22Rv1 (cell line): ENCODE results near the gene NME2.

Source experiments
- H3K27ac ChIP-seq: fragments of 450-650 bp; 2 replicates; pipeline ENCODE4 v1.5.1; 2017
- ZFX ChIP-seq: fragments of 450-650 bp; IDR thresholded peaks from 2 replicates; pipeline ENCODE4 v1.6.1; 2017; ENCODE audit warnings: antibody characterized with exemption, borderline replicate concordance
- TF ChIP-seq, protein P1 (sequence below): fragments of 450-650 bp; IDR thresholded peaks from 2 replicates; pipeline ENCODE4 v1.5.1; 2017; ENCODE audit warnings: mild to moderate bottlenecking

The NME2 gene

DNA sequence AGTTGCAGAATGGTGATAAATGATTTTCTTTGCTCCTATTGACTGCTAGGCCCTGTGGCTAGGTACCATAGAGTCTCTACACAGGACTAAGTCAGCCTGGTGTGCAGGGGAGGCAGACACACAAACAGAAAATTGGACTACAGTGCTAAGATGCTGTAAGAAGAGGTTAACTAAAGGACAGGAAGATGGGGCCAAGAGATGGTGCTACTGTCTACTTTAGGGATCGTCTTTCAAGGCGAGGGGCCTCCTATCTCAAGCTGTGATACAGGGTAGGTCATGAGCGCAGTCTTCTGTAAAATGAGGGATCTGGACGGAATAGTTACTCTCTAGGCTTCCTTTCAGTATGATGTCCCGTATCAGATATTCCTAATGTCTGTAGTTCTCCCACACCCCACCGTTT, 12.0 kb upstream of the NME2 start:
- TF ChIP-seq, protein P1, sequence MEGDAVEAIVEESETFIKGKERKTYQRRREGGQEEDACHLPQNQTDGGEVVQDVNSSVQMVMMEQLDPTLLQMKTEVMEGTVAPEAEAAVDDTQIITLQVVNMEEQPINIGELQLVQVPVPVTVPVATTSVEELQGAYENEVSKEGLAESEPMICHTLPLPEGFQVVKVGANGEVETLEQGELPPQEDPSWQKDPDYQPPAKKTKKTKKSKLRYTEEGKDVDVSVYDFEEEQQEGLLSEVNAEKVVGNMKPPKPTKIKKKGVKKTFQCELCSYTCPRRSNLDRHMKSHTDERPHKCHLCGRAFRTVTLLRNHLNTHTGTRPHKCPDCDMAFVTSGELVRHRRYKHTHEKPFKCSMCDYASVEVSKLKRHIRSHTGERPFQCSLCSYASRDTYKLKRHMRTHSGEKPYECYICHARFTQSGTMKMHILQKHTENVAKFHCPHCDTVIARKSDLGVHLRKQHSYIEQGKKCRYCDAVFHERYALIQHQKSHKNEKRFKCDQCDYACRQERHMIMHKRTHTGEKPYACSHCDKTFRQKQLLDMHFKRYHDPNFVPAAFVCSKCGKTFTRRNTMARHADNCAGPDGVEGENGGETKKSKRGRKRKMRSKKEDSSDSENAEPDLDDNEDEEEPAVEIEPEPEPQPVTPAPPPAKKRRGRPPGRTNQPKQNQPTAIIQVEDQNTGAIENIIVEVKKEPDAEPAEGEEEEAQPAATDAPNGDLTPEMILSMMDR: no peak
- no peak for TF ChIP-seq ZFX
- peak overlapping the region; percentile 84 for H3K27ac ChIP-seq

DNA sequence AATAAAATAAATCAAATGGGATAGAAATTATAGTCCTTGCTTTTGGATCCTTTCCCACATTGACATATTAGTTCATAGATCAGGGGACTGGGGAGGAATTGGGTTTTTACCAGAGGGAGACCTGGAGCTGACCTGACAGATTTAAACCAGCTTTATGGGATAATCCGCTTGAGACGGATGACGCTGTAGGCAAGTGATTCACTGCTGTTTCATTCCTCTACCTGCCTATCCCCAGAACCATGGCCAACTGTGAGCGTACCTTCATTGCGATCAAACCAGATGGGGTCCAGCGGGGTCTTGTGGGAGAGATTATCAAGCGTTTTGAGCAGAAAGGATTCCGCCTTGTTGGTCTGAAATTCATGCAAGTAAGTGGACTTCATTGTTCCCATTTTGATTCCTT, 10.8 kb upstream of the NME2 start:
- TF ChIP-seq ZFX: no peak
- no peak overlapping the region for H3K27ac ChIP-seq

DNA sequence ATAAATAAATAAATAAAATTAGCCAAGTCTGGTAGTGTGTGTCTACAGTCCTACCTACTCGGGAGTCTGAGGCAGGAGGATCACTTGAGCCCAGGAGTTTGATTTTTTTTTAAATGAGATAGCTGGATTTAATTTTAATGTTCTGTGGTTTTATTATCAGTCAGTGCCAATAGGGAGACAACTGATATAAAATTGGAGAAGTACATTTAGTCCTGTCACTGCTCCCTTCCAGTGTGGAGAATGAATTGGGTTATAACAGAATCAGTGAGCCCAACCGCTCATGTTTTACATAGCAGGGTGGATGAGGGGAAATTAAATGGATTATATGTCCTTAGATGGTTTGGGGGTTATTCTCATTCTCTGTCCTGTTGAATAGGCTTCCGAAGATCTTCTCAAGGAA, 6.6 kb upstream of the NME2 start:
- no peak overlapping the region for H3K27ac ChIP-seq
- TF ChIP-seq, protein P1: no peak
- TF ChIP-seq ZFX: no peak

DNA sequence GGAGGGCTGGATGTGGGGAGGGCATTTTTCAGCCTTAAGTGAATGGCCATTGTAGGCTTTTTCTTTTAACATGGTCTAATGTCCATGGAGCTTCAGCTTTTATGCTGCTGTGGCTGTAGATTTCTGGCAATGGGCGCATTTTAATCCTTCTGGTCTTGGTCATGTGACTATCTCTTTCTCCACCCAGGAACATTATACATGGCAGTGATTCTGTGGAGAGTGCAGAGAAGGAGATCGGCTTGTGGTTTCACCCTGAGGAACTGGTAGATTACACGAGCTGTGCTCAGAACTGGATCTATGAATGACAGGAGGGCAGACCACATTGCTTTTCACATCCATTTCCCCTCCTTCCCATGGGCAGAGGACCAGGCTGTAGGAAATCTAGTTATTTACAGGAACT, 4.7 kb upstream of the NME2 start:
- H3K27ac ChIP-seq: no peak overlapping the region
- TF ChIP-seq, protein P1: no peak
- no peak for TF ChIP-seq ZFX

DNA sequence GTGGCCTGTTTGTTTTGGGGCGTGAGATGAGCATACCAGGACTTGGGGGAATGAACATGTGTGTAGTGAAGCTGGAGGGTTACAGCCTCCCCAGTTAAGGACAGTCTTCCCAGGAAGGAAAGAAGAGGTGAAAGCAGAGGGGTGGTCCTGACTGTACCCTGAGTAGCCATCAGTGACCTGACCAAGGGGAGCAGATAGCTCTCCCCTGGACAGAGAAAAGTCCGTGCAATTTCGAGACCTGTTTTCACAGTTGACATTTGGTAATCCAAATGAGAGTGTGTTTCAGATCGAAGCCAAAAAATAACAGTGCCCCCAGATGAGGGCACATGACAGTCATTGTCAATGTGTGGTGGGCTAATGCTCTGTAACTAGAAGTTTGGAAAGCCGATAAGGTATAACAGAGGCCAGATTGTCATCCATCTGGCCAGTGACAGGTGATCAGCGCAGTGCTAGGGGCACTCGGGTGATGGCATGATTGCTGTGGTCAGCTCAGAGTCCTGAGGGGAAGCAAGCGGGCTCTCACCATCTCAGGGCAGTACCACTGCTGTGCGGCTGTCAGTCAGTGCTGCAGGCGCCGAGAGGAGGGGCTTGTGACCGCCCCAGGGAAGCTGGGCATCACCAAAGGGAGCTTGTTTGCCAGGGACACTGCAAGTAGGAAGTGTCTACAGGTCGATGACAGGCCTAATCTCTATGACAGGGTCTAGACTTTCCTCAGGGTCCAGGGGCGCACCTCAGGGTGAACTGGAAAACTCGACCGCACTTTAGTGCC, 1.1 kb upstream of the NME2 start:
- H3K27ac ChIP-seq: peak overlapping the region; percentile 90
- TF ChIP-seq ZFX: no peak
- TF ChIP-seq, protein P1: no peak

DNA sequence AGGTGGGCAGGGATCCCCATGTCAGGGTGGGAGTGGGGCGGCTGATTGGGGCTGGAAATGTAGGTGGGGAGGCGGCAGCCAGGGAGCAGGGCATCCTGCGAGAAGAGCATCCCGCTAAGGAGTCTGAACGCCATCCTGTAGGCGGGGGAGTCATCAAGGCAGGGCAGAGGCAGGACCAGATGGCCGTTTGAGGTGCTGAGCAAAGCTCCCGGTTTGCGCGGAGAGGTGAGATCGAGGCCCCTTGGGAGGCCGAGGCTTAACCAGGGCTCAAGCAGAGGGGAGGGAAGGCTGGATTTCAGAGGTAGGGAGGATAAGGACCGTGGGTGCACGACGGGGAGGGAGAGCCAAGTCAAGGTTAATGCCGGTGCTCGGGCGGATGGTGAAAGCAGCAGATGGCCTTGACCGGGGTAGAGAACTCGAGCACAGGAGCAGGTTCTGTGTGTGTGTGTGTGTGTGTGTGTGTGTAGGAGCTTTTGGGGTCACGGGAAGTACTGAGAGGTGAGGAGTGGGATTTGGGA, 472 bp upstream of the NME2 start:
- H3K27ac ChIP-seq: peak overlapping the region; percentile 90
- no peak for TF ChIP-seq ZFX
- TF ChIP-seq, protein P1: no peak

DNA sequence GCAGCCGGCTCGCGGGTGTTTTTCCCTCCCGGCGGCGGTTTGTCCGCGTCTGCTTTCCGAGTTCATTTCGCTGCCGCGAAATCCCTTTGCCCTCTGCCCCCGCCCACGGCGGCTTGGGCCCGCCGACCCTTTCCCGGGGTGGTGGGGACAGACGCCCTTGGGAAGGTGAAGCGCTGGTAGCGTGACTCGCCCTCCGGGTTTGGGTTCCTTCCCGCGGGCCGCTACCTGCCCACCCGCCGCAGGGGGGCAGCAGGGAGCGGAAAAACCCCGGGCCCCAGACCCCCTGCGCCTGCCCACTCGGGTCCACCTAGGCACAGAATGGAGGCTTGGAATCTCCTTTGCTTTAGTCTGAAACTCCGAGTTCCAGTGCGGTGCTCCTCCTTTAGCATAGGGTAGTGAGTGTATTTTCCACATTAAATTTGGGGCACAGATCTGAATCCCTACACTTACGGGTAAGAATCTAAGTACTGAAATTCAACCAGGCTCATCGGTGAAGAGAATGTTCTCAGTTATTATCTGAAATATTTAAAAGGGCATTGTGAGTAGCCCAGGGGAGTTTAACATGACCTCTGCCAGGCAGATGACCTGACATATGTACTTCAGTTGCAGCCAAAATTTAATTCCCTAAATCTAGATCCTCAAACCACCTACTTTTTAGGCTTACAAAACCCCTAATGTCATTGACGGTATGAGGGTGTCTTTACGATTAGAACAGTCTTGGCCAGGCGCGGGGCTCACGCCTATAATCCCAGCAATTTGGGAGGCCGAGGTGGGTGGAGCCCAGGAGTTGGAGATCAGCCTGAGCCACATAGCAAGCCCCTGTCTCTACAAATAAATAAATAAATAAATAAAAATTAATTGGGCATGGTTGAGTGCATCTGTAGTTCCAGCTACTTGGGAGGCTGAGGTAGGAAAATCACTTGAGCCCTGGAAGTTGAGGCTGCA, 1.0 kb downstream of the NME2 start:
- TF ChIP-seq ZFX: no peak
- TF ChIP-seq, protein P1: peak; percentile 93
- H3K27ac ChIP-seq: peak overlapping the region; percentile 90
